Stomach smooth muscle (tissue), 2 donors: ENCODE measurements around the gene KIAA1958.

Experiments
- H3K27ac ChIP-seq: one replicate; pipeline ENCODE4 v1.7.0; 2013; ENCODE audit warnings: mild to moderate bottlenecking, low read length, inconsistent platforms
- H3K27me3 ChIP-seq, 2 donors: one replicate each; pipeline ENCODE4 v1.7.0; 2013; ENCODE audit warnings: low read length in 2 of 2; ENCODE audit not compliant: insufficient read depth in 2 of 2, control insufficient read depth in 1 of 2
- H3K36me3 ChIP-seq, 2 donors: one replicate each; pipeline ENCODE4 v1.7.0; 2013; ENCODE audit warnings: low read length in 2 of 2; ENCODE audit not compliant: control insufficient read depth in 2 of 2, insufficient read depth in 2 of 2
- H3K4me1 ChIP-seq: one replicate; pipeline ENCODE4 v1.7.0; 2013; ENCODE audit warnings: low read length; ENCODE audit not compliant: control insufficient read depth, insufficient read depth
- H3K4me3 ChIP-seq, 2 donors: one replicate each; pipeline ENCODE4 v1.7.0; 2013; ENCODE audit warnings: low read length in 2 of 2
- H3K9ac ChIP-seq, 2 donors: one replicate each; pipeline ENCODE4 v1.7.0; 2013; ENCODE audit warnings: low read length in 2 of 2, mild to moderate bottlenecking in 1 of 2
- H3K9me3 ChIP-seq, 2 donors: one replicate each; pipeline ENCODE4 v1.7.0; 2013; ENCODE audit warnings: low read length in 2 of 2; ENCODE audit not compliant: control insufficient read depth in 2 of 2
- donor health status: healthy.
- donor health status: Pancreatic carcinoma.

Gene KIAA1958, protein sequence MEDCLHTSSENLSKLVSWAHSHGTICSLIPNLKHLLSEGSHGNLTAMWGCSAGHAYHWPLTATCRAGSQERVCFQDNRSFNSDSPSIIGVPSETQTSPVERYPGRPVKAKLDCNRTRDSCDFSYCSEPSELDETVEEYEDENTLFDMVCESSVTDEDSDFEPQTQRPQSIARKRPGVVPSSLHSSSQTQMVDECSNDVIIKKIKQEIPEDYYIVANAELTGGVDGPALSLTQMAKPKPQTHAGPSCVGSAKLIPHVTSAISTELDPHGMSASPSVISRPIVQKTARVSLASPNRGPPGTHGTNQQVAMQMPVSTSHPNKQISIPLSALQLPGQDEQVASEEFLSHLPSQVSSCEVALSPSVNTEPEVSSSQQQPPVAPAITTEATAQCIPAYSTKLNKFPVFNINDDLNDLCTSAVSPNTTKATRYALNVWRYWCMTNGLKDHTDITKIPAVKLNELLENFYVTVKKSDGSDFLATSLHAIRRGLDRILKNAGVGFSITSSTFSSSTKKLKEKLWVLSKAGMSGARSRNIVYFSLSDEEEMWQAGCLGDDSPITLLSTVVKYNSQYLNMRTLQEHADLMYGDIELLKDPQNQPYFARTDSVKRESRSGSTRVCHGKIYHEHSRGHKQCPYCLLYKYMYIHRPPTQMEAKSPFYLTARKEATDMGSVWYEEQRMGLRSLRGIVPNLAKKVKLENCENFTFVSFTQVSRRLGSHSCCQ

DNA sequence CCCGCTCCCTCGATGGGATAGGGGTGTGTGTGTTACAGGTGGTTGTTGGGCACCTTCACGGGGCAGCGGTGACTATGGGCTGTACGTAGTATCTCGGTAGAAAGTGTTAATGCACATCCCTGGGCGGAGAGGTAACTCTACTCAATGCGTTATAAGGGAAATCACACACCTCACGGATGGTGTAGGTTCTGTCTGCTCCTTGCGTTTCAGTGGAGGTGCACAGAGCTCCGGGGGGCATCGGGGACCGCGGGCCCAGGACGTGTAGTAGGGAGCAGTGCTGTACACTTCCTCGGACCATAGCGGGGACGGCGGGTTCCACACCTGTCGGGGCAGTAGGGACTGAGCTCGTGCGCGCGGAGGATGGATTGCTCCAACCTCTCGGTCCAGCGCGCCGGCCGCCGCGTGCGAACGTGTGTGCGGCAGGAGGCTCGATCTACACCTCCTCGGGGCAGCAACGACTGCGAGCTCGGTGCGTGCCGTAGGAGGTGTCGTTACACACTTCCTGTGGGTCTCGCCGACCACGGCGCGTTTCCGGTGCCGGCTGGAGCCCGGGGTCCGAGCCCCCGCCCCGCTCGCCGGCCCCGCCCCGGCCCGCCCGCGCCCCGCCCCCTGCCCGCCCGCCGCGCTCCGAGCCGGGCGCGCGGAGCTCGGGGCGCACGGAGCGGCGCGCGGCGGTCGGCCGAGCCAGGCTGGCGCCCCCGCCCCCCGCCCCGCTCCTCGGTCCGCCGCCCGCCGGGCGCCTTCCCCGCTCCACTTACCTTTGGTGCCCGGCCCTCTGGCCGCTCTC is at the start of gene KIAA1958:
Gene KIAA1958, plus strand, starts transcription at position 607 of the 787 bp plus-strand sequence. CDS start 87,254 bp downstream, outside the sequence.
- Histone ChIP-seq H3K36me3 (no peaks in the 10 kb centered on the region), H3K9ac (peak within 1 kb of the TSS; percentile 58 to 81), H3K9me3 (no peaks in the 10 kb centered on the region), H3K27me3 (no peaks in the 10 kb centered on the region), H3K4me3 (peak within 1 kb of the TSS; percentile 84 to 89), H3K27ac (no peak within 1 kb of the TSS), H3K4me1 (peaks cover 9% of the 10 kb centered on the region)

DNA sequence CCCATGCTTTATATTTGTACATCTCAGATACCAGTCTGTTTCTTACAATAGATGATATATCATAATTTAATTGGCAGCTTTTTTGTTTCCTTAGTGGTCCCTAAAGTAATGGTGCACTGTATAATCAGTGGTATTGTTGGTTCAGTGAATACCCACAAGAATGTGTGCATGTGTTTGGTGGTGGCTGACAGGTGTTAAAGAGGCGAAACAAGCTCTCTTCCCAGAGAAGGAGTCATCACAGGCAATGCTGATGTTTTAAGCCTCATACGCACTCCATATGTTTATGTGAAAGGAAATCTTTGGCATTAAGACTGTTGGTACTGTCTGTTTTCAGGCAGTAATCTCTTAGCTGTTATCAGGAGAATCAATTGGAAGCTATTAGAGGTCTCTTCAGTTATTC is 49.2 kb upstream of the KIAA1958 start:
- Histone ChIP-seq H3K9ac (no peak overlapping the region), H3K9me3 (no peaks in the 10 kb centered on the region), H3K4me1 (no peaks in the 10 kb centered on the region), H3K27me3 (no peaks in the 10 kb centered on the region), H3K4me3 (no peak overlapping the region), H3K36me3 (peaks cover 0 to 4% of the 10 kb centered on the region in 2 donors), H3K27ac (no peak overlapping the region)

GRCh38 chr9:112439171-112439570 is 47.5 kb upstream of the KIAA1958 start:
- Histone ChIP-seq H3K27ac (no peak overlapping the region), H3K4me1 (no peaks in the 10 kb centered on the region), H3K36me3 (peaks cover 0 to 2% of the 10 kb centered on the region in 2 donors), H3K4me3 (no peak overlapping the region), H3K9me3 (no peaks in the 10 kb centered on the region), H3K9ac (no peak overlapping the region), H3K27me3 (no peaks in the 10 kb centered on the region)

- no peak overlapping the region for H3K27ac ChIP-seq
- H3K4me1 ChIP-seq, result no peaks in the 10 kb centered on the region
- no peaks in the 10 kb centered on the region for H3K27me3 ChIP-seq
- no peaks in the 10 kb centered on the region for H3K9me3 ChIP-seq
- peaks cover 0 to 2% of the 10 kb centered on the region in 2 donors for H3K36me3 ChIP-seq
- H3K9ac ChIP-seq, result no peak overlapping the region
- no peak overlapping the region for H3K4me3 ChIP-seq
Measured at GRCh38 chr9:112439825-112440224, 46.8 kb upstream of the KIAA1958 start.

DNA sequence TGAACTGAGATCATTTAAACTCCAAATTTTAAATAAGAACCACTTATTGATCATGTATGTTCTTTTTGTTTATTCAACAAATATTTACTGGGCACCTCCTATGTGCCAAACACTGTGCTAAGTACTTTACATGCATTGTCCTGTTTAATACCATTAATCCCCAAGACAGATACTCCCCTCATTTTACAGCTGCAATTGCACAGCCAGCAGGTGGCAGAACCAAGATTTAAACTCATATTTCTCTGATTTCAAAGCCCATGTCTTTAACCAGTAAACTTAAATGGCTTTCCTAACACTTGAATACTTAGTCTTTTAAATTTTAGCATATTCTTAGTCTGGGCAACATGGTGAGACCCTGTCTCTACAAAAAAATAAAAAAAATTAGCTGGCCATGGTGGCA is 43.4 kb upstream of the KIAA1958 start:
- H3K4me1 ChIP-seq, result no peaks in the 10 kb centered on the region
- no peaks in the 10 kb centered on the region for H3K27me3 ChIP-seq
- peaks cover 0 to 2% of the 10 kb centered on the region in 2 donors for H3K36me3 ChIP-seq
- H3K9me3 ChIP-seq, result no peaks in the 10 kb centered on the region
- H3K4me3 ChIP-seq, result no peak overlapping the region
- no peak overlapping the region for H3K9ac ChIP-seq
- H3K27ac ChIP-seq, result no peak overlapping the region

- H3K4me3 ChIP-seq, result no peak overlapping the region
- no peaks in the 10 kb centered on the region for H3K27me3 ChIP-seq
- no peak overlapping the region for H3K9ac ChIP-seq
- H3K27ac ChIP-seq, result no peak overlapping the region
- no peaks in the 10 kb centered on the region for H3K4me1 ChIP-seq
- H3K36me3 ChIP-seq, result peaks cover 0 to 2% of the 10 kb centered on the region in 2 donors
- no peaks in the 10 kb centered on the region for H3K9me3 ChIP-seq
Measured at GRCh38 chr9:112443636-112444035, 43.0 kb upstream of the KIAA1958 start.

DNA sequence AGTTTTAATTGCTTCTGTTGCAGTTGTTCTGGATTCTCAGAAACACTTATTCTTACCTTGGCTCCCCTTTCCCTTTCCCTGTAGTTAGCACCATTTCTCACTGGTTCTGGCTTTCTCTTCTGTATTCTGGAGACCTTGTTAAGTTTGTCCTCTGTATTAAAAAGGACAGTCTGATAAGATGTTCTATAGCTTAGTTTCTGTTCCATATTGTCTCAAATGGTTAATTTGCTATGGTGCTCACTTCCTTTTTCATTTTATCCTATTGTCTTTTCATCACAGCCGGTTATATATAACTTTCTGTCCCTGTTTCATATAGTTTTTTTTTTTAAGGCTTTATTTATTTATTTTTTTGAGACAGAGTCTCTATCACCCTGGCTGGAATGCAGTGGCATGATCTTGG is 41.4 kb upstream of the KIAA1958 start:
- H3K36me3 ChIP-seq, result peaks cover 0 to 2% of the 10 kb centered on the region in 2 donors

GRCh38 chr9:112446080-112446479 is 40.5 kb upstream of the KIAA1958 start:
- no peaks in the 10 kb centered on the region for H3K36me3 ChIP-seq
- no peaks in the 10 kb centered on the region for H3K27me3 ChIP-seq
- no peak overlapping the region for H3K27ac ChIP-seq
- no peak overlapping the region for H3K4me3 ChIP-seq
- no peak overlapping the region for H3K9ac ChIP-seq
- no peaks in the 10 kb centered on the region for H3K4me1 ChIP-seq
- H3K9me3 ChIP-seq, result no peaks in the 10 kb centered on the region

More for the DNA sequence above, 41.4 kb upstream of the KIAA1958 start:
- no peaks in the 10 kb centered on the region for H3K9me3 ChIP-seq
- no peaks in the 10 kb centered on the region for H3K4me1 ChIP-seq
- H3K9ac ChIP-seq, result no peak overlapping the region
- no peaks in the 10 kb centered on the region for H3K27me3 ChIP-seq
- no peak overlapping the region for H3K4me3 ChIP-seq
- no peak overlapping the region for H3K27ac ChIP-seq

DNA sequence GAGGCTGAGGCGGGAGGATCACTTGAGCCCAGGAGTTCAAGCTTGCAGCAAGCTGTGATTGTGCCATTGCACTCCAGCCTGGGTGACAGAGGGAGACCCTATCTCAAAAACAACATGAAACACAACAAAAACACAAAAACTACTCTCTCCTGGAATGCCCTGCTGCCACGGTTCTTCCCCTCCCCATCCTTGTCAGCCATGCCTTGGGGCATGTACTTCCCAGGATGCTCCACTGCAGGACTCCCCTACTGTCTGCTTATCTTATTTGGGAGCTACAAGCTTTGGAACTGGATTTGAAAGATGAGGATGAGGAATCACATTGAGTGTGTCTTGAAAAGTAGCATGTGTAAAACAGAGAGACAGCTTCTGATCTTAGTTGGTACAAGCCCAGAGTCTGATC is 40.1 kb upstream of the KIAA1958 start:
- Histone ChIP-seq H3K27ac (peak overlapping the region; percentile 18), H3K9me3 (no peaks in the 10 kb centered on the region), H3K36me3 (no peaks in the 10 kb centered on the region), H3K4me3 (no peak overlapping the region), H3K4me1 (no peaks in the 10 kb centered on the region), H3K27me3 (no peaks in the 10 kb centered on the region), H3K9ac (no peak overlapping the region)

DNA sequence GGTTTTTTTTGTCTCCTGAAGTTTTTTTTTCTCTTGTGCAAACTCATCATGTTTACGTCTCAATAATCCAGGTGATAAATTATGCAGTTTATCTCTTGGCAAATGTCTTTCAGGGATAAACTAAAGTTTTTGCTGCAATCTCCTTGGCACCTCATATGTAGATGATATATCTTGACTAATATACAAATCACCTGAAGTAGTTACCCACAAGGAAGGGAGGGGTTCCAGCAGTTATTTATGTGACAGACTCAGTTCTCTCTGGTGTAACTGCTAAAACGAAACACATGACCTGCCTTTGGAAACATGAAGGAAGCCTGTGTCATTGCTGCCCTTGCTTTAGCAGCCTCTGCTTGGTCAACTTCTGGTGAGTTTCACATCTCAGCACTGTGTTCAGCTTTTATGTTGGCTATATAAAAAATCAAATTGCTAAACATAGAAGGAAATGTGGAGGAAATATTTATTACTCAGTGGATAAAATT is 39.3 kb upstream of the KIAA1958 start:
- Histone ChIP-seq H3K9ac (no peak overlapping the region), H3K36me3 (no peaks in the 10 kb centered on the region), H3K4me3 (no peak overlapping the region), H3K27me3 (no peaks in the 10 kb centered on the region), H3K4me1 (no peaks in the 10 kb centered on the region), H3K9me3 (no peaks in the 10 kb centered on the region), H3K27ac (no peak overlapping the region)
